SH-SY5Y (cell line): ENCODE measurements around the gene SEMA5B.

Experiments
- GATA2 ChIP-seq: IDR thresholded peaks from 2 replicates; pipeline ENCODE4 v1.6.1; 2011; ENCODE audit warnings: mild to moderate bottlenecking, low read depth, low read length
- GATA3 ChIP-seq: IDR thresholded peaks from 2 replicates; pipeline ENCODE4 v1.6.1; 2011; ENCODE audit warnings: low read depth, mild to moderate bottlenecking, low read length, moderate library complexity

- TF ChIP-seq GATA2: no peak
- no peak for TF ChIP-seq GATA3
Observed at GRCh38 chr3:122942937-122943827, 84.4 kb downstream of the SEMA5B start.
